GM18909 (cell line): ENCODE measurements around the gene LARP4B.

ENCODE experiments used
- ATAC-seq: cut with Tn5 transposase; IDR thresholded peaks from one replicate; pipeline ENCODE4 v1.9.1; 2021; ENCODE audit warnings: mild to moderate bottlenecking; ENCODE audit not compliant: unreplicated experiment, poor library complexity

LARP4B gene

GRCh38 chr10:792792-793100, 138.8 kb downstream of the LARP4B start:
- ATAC-seq, result no peak

- no peak for ATAC-seq
Measured at GRCh38 chr10:792083-792791, 139.3 kb downstream of the LARP4B start.

GRCh38 chr10:791639-792038, 139.9 kb downstream of the LARP4B start:
- no peak for ATAC-seq

- ATAC-seq, result no peak
Measured at GRCh38 chr10:790821-791551, 140.5 kb downstream of the LARP4B start.

- ATAC-seq, result no peak
Measured at GRCh38 chr10:789831-790701, 141.4 kb downstream of the LARP4B start.

GRCh38 chr10:788796-789748, 142.4 kb downstream of the LARP4B start:
- ATAC-seq, result no peak

GRCh38 chr10:787933-788651, 143.4 kb downstream of the LARP4B start:
- no peak for ATAC-seq

- ATAC-seq, result no peak
Measured at GRCh38 chr10:786633-787474, 144.7 kb downstream of the LARP4B start.

- no peak for ATAC-seq
Measured at GRCh38 chr10:785861-786214, 145.7 kb downstream of the LARP4B start.

GRCh38 chr10:785089-785860, 146.2 kb downstream of the LARP4B start:
- no peak for ATAC-seq

GRCh38 chr10:784403-785088, 147.0 kb downstream of the LARP4B start:
- ATAC-seq, result no peak

- ATAC-seq, result no peak
Measured at GRCh38 chr10:782751-783648, 148.5 kb downstream of the LARP4B start.

GRCh38 chr10:780536-781524, 150.7 kb downstream of the LARP4B start:
- ATAC-seq, result no peak

GRCh38 chr10:778626-779330, 152.7 kb downstream of the LARP4B start:
- no peak for ATAC-seq
